GM19239 (cell line): Measurements from ENCODE around the gene CD69.
"Not testable (repeated sequence)": the region's sequence is repeated elsewhere in the genome, so short reads cannot be mapped to it uniquely, and the experiment has no call there.

Source experiments
- DNase-seq: peaks from one replicate; pipeline ENCODE4 v3.0.0; 2011; ENCODE audit warnings: low spot score; ENCODE audit not compliant: insufficient read length
- FAIRE-seq: peaks from 2 replicates; lab custom pipeline; 2011; peaks lifted over from hg19 to GRCh38; lab: Jason Lieb, UNC

Gene CD69

DNA sequence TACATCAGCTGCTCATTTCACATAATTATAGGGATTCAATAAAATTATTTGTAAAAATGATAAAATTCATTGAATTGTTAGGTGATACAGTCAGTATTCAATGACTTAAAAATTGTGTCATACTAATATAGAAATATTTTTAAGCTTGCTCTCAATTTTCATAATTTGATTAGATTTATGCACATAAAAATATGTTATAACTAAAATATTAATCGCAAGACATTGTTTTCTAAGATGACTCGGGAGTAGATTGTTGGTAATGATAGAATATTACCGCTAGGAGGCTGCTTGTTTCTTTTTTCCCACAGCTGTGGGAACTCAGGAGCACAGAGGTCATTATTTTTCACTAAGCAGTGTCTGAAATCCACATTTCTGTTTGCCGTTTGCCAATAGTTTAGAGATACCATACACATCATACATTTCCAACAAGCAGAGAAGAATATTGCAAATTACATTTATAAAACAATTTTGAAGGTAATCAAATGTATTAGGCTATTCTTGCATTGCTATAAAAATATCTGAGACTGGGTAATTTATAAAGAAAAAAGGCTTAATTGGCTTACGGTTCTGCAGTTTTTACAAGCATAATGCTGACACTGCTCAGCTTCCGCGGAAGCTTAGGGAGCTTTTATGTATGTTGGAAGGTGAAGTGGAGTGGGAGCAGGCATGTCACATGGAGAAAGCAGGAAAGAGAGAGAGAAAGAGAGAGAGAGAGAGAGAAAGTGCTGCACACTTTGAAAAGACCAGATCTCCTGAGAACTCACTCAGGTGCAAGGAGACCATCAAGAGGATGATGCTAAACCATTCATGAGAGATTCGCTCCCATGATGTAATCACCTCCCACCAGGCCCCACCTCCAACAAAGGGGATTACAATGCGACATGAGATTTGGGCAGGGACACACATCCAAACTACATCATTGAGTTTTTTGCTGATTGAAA is 9.2 kb downstream of the CD69 start:
- DNase-seq (no peak), FAIRE-seq (peak; percentile 88)

DNA sequence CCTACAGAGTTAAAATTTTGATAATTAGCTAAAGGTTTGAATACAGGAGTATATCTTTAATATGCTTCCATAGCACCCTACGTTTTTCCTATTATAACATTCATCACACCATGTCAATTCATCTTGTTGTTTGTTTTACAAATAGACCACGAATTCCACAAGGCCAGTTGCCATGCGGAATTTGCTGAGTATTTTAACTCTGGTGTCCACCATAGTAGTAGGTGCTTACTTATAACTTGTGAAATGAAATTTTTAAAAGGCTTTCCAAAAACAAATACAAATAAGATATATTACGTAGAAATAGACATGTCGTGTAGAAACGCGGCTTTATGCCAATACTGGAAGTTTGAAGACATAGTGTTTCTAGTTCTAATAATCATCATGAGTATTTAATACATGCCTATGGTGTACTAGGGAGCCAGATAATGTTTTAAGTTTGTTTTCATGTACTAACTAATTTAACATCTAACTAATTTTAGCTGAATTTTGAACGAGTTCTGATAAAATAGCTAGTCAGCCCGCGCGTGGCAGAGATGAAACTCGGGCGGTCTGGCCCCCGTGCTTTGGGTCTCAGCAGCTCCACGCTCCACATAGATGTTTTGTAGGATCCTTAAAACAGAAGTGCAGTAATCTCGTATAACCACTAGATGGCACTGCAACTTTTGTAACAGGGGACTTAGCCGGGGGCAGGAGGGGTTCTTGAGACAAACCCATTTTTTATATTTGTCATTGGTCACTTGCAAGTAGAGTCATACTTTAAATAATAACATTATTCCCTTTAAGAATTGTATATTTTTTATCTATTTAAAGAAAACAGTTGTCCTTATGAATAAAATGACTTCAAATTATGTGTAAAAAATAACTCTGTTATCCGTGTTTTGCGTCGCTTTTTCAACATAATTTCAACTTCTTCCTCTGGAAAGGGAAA is 10.2 kb downstream of the CD69 start:
- no peak for DNase-seq
- FAIRE-seq = peak; percentile 94

DNA sequence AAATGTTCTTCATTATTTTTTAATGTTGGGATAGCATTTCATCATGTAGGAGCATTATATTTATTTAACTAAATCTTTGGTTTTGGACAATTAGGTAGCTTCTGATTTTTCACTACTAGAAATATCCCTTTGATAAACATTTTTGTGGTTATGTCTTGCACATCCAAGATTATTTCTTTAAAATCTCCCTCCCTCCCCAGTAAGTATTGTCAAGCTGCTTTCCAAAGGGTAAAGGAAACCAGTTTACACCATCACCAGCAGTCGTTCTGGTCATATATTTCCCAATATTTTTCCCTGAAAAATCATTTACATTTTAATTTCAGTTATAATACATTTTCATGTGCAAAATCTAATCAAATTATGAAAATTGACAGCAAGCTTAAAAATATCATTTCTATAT is 11.1 kb downstream of the CD69 start:
- no peak for FAIRE-seq

DNA sequence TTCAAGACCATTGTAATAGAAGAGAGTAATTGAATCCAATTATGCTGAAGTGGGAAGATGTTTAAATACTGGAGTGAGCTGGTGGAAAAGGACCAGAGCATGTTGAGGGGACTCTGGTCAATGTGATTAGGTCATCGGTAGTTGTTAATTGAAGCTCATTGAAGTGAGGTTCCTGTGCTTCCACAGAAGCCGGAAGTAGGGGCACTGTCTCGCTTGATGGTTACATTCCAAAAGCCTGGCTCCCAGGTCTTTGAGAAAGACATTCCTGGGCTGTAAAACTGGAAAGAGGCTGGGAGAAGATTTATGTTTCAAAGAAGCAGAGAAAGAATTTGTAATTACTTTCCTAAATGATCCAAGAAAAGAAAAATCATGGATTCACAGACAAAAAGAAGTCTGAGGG is 15.5 kb downstream of the CD69 start:
- DNase-seq (no peak), FAIRE-seq (peak; percentile 79)

More for the DNA sequence above, 11.1 kb downstream of the CD69 start:
- DNase-seq = no peak

DNA sequence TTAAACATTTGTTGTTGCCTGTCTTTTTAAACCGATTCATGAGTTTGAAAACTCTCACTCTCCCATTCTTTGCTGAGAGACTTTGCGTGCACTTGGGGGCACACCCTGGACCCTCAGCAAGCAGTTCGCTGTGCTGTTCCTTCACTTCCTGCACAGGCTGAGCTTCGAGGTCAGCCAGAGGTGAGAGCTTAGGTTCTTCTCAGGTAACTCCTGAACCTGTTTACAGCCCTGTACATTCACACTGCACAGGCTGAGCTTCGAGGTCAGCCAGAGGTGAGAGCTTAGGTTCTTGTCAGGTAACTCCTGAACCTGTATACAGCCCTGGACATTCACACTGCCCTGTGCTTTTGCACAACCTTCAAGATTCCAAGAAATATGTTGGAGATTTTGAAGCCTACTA is 18.0 kb downstream of the CD69 start:
- FAIRE-seq (peak; percentile 98), DNase-seq (no peak)

DNA sequence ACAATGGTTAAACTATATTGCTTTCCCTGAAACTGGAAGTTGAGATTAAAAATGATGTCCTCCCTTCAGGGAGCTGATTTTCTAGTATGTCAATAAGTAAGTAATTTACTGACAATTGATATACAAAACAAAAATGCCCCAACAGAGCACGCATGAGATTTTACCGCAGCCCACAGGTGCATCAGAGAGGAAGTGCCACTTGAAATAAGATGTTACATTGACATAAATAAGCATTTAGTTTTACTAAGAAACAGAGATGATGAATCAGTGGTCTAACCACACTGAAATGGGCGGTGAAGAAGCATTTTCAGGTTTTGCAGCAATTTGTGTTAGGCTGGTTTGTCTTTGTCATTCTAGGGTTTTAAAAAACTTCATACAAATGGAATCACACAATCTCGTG is 19.0 kb downstream of the CD69 start:
- FAIRE-seq (peak; percentile 99), DNase-seq (no peak)

DNA sequence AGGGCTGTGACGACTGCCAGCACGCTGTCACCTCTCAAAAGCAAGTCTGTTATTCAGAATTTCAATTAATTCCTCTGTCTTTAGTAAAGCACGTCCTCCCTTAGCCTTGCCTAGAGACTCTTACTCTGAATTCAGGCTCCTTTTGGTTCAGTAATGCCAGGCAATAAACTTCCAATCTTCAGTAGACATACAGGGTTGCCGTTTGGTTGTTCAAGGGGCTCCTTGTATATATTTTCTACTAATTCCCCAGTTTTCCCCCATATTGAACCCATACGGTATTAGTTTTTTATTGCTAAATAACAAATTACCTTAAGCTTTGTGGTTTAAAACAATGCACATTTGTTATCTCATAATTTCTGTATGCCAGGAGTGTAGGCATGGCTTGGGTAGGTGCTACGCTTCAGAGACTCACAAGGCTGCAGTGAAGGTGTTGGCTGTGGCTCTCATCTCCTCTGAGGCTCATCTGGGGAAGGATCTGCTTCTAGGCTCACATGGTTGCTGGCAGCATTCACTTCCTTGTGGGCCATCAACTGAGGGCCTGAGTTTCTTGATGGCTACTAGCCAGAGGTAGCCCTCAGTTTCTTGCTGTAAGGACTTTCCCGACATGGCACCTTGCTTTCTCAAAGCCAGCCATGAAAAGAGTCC is 20.5 kb downstream of the CD69 start:
- DNase-seq (no peak), FAIRE-seq (peak; percentile 90)

DNA sequence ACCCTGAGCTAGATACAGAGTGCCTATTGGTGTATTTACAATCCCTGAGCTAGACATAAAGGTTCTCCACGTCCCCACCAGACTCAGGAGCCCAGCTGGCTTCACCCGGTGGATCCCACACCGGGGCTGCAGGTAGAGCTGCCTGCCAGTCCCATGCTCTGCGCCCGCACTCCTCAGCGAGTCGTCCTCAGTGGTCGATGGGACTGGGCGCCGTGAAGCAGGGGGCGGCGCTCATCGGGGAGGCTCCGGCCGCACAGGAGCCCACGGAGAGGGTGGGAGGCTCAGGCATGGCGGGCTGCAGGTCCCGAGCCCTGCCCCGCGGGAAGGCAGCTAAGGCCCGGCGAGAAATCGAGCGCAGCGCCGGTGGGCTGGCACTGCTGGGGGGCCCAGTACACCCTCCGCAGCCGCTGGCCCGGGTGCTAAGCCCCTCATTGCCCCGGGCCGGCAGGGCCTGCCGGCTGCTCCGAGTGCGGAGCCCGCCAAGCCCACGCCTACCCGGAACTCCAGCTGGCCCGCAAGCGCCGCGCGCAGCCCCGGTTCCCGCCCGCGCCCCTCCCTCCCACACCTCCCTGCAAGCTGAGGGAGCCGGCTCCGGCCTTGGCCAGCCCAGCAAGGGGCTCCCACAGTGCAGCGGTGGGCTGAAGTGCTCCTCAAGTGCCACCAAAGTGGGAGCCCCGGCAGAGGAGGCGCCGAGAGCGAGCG is 21.1 kb downstream of the CD69 start:
- FAIRE-seq, DNase-seq: not testable (repeated sequence)

DNA sequence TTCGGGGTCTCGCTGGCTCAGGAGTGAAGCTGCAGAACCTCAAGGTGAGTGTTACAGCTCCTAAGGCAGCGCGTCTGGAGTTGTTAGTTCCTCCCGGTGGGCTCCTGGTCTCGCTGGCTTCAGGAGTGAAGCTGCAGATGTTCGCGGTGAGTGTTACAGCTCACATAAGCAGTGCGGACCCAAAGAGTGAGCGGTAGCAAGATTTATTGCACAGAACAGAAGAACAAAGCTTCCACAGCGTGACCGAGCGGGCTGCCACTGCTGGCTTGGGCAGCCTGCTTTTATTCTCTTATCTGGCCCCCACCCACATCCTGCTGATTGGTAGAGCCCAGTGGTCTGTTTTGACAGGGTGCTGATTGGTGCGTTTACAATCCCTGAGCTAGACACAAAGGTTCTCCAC is 21.8 kb downstream of the CD69 start:
- DNase-seq, FAIRE-seq: not testable (repeated sequence)

DNA sequence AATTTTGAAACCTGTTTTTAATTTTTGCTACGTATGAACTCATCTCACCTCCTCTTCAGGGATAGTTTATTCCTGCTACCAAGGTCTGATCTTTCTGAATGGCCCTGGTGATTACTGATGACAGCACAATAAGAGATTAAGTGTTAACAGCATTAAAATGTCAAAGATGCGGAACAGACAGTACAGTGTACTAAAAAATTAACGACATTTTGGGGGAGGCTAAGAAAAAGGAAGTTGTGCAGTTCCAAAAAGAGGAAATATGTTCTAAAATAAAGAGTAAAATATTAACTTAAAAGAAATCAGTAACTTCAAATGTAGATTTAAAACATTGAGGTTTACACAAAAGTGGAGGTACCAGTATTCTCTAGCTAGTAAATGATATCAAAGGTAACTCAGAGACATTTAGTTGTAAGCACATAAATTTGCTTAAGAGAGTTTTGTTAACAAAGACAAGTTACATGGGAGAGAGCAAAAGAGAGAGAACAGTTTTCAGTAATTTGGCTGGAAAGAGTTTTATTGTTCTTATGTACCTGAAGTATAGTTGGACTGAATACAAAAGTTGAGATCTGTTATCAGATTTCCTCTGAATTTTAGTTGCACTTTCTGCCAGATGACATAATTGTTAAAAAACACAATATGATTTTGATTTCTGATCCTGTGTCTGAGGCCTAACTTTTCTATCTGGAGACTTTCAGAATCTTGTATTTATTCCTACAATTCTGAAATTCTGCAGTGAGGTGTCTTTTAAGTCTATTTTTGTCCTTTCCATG is 23.6 kb downstream of the CD69 start:
- no peak for DNase-seq
- peak; percentile 91 for FAIRE-seq

DNA sequence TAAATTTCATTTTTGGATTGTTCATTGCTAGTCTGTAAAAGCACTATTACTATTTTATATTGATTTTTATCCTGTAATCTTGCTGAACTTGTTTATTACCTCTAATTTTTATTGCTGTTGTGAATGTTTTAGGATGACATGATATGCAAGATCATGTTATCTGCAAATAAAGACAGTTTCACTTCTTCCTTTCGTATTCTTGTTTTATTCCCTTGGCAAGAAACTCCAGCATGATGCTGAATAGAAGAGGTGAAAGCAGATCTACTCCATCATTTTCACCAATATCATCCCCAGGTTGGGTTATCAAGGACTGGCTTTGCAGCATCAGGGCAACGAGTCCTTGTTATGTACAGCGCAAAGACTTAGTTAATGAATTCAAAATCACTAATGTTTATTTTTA is 25.1 kb downstream of the CD69 start:
- peak; percentile 59 for FAIRE-seq
- DNase-seq = no peak

DNA sequence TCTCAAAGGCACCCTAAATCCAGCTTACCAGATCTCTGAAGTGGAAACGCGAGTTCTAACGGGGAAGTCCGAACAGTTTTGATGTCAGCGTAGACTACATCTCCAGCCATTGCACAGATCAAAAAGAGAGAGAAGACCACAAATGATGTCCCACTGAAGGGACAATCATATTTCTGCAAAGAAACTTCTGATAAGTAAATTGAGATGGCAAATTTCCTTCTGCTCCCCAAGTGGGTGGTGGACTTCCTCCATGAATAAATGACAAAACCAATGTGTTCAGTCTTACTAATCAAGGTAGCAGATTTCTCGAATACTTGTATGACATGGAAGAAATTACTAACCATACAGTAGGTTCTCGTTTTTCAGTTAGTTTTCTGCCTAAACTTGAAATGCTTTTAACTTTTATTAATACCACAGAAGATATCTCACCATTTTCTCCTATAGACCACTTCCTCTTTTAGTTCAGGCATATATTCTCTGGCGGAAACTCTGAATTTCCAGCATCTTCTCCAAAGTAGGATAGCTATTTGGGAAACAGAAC is 27.7 kb downstream of the CD69 start, which contains the start of gene CLECL1:
Gene CLECL1, minus strand, starts transcription at position 177 of the 541 bp plus-strand sequence.
- FAIRE-seq (peak; percentile 93), DNase-seq (no peak)

DNA sequence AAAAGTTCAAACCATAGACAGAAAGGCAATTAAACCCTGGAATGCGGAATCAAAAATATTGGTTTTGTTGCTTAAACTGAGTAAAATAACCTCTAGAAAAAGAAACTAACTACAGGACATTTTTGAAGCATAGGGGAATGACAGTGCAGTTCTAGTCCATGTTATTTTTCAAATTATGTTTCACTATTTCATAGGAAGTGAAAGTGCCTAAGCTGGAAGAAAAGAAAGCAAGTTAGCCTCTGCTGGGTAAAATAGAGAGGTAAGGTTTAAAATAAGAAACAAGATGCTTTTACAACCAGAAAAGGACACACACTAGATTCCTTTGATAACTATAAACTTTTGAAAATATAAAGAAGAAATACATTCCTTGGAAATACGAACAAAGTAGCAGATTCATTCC is 28.9 kb downstream of the CD69 start:
- no peak for FAIRE-seq

DNA sequence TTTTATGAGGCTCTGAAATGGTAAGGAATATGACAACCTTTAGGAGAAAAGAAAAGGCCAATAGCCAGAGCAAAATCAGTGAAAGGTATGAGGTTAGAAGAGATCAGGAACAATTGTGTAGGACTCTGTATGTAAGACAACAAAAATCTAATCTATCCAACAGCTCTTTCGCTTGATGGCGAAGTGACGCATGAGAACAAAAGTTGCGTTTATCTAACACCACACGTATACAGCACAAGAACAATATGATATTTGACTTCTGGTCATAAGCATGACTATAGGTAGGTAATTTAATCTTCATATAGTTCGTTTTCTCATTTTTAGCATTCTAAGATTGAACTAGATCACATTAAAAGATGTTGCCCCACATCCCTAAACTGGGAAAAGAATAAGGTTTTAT is 29.3 kb downstream of the CD69 start:
- DNase-seq (no peak), FAIRE-seq (no peak)

More for the DNA sequence above, 28.9 kb downstream of the CD69 start:
- no peak for DNase-seq

DNA sequence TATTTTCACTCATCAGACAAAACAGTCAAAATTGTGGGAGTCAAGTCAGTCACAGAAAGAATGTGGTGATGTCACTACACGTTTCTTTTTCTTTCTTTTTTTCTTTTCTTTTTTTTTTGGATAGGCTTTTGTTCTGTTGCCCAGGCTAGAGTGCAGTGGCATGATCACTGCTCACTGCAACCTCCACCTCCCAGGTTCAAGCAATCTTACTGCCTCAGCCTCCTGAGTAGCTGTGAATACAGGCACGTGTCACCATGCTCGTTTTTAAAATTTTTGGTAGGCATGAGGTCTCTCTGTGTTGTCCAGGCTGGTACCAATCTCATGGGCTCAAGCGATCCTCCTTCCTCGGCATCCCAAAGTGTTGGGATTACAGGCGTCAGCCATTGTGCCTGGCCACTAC is 30.1 kb downstream of the CD69 start:
- FAIRE-seq (no peak), DNase-seq (no peak)

DNA sequence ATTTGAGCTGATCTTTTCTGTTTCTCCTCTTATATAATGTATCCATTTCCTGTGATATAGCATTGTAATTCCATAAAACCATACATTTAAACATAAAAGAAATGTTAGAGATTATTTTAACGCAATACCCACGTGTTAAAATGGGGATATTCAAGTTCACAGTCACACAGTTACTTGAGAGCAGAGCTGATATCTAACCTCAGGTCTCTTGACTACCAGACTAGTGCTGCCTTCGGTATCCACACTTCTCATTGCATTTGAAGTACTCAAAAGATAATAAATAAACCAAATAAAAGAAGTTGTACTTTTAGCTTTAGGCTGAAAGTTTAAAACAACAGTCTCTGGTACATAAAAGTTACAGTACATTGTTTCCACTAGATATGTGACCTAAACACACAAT is 30.7 kb downstream of the CD69 start:
- no peak for DNase-seq
- FAIRE-seq = peak; percentile 85

DNA sequence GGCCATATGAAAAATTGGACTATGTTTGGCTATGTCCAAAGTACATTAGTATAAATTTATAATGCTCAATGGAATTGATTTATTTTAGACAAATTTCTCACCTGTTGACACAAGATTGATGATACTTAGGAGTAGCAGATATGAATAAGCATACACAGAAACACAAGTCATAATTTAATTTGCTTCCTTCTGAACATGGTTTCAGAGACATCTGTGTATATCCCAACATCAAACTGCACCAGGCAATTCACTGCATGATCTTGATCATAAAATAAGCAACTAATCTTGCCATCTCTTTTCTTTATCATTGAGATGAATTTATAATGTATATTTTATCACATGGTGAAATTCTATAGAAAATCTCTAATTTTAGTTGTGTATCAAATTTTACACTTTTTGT is 31.6 kb downstream of the CD69 start:
- peak; percentile 23 for FAIRE-seq

DNA sequence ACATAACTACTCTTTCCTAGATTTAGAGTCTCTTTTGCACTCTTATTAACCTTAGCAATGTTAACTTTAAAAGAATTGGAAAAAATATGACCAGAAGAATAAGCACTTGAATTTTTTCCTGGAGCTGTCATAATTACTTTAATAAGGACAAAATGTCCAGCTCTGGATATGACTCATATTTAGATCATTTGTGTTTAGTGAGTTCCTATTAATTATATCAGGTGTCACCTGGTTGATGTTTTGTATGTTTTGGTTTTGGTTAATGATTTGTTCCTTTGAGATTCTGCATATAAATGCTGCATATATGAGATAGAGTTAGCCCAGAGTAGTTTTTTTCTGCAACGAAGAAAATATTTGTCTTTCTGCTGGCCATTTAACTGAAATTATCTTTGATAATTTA is 32.9 kb downstream of the CD69 start:
- DNase-seq (no peak), FAIRE-seq (peak; percentile 71)

More for the DNA sequence above, 31.6 kb downstream of the CD69 start:
- no peak for DNase-seq
